NB4 (cell line): Measurements from ENCODE around the gene CRB1.
A peak's percentile ranks its signal among the peaks of the same experiment; 100 is the strongest.

Source experiments
- DNase-seq: peaks from one replicate; pipeline ENCODE4 v3.0.0; 2010; ENCODE audit warnings: low read depth
- H3K4me3 ChIP-seq: one replicate; pipeline ENCODE4 v1.5.1; 2011; ENCODE audit warnings: mild to moderate bottlenecking, low read depth, low read length, moderate library complexity
- MAX ChIP-seq: IDR thresholded peaks from 2 replicates; pipeline ENCODE4 v1.6.1; 2011; ENCODE audit warnings: low read depth, low read length
- MYC ChIP-seq: IDR thresholded peaks from 2 replicates; pipeline ENCODE4 v1.6.1; 2011; ENCODE audit warnings: low read depth, low read length
- POLR2A ChIP-seq: IDR thresholded peaks from 2 replicates; pipeline ENCODE4 v1.6.1; 2011; ENCODE audit warnings: mild to moderate bottlenecking; ENCODE audit not compliant: insufficient read length; ENCODE audit errors: extremely low read depth
- TF ChIP-seq, protein P1 (sequence below): IDR thresholded peaks from one replicate; pipeline ENCODE4 v1.5.1; 2012; ENCODE audit warnings: low read depth, low read length

The CRB1 gene

DNA sequence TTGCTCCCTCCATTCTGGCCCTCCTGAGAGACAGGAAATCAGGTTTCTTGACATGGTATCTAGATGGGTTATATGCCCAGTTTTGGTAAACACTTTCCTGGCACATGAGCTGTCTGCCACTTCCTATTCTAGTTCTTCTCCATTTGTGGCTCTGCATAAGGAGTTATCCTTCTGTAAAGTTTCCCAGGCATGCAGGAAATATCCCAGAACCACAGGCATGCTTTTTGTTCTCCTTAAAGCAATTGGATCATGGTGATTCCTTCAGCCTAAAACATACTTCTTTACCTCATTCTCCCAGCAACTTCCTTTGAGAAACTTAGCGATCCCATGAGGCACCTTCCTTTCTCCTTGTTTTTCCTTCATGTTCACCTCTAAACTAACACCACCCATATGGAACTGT, 199.8 kb downstream of the CRB1 start:
- TF ChIP-seq, protein P1, sequence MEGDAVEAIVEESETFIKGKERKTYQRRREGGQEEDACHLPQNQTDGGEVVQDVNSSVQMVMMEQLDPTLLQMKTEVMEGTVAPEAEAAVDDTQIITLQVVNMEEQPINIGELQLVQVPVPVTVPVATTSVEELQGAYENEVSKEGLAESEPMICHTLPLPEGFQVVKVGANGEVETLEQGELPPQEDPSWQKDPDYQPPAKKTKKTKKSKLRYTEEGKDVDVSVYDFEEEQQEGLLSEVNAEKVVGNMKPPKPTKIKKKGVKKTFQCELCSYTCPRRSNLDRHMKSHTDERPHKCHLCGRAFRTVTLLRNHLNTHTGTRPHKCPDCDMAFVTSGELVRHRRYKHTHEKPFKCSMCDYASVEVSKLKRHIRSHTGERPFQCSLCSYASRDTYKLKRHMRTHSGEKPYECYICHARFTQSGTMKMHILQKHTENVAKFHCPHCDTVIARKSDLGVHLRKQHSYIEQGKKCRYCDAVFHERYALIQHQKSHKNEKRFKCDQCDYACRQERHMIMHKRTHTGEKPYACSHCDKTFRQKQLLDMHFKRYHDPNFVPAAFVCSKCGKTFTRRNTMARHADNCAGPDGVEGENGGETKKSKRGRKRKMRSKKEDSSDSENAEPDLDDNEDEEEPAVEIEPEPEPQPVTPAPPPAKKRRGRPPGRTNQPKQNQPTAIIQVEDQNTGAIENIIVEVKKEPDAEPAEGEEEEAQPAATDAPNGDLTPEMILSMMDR = no peak
- TF ChIP-seq POLR2A (no peak), MAX (no peak), MYC (no peak)
- no peak for DNase-seq
- H3K4me3 ChIP-seq = no peak overlapping the region

- no peak for DNase-seq
- H3K4me3 ChIP-seq = no peak overlapping the region
- TF ChIP-seq MYC = no peak
- TF ChIP-seq POLR2A = no peak
- TF ChIP-seq, protein P1 = no peak
- TF ChIP-seq MAX = no peak
These were observed 200.6 kb downstream of the CRB1 start for GRCh38 chr1:197468543-197469175.

- peak; percentile 81 for DNase-seq
- no peak overlapping the region for H3K4me3 ChIP-seq
- TF ChIP-seq POLR2A (no peak), MAX (peak; percentile 55; the same call in 1 of the 2 replicates), MYC (peak; percentile 58; the same call in 1 of the 2 replicates)
These were observed 201.7 kb downstream of the CRB1 start for GRCh38 chr1:197469620-197470210.

DNA sequence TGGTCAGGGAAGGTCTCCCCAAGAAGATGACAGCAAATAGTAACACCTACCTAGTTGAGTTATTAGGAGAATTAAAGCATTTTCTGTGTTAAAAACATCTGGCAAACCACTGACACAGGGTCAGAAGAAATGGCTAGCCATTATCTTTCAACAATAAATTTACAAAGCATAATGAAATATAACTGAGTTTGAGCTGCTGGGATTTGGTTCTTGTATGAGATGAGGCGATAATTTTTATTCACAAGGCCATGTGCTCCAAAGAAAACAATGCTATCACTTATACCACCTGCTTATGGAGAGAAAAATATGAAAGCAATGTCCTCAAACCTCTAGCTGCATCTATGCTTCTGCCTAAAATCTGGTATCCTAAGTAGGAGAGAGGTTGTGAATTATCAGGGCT, 202.3 kb downstream of the CRB1 start:
- no peak for DNase-seq
- TF ChIP-seq MAX (no peak), POLR2A (no peak), MYC (no peak)
- TF ChIP-seq, protein P1 = no peak
- no peak overlapping the region for H3K4me3 ChIP-seq

GRCh38 chr1:197471248-197471985, 203.4 kb downstream of the CRB1 start:
- DNase-seq = no peak
- H3K4me3 ChIP-seq = no peak overlapping the region
- TF ChIP-seq POLR2A (no peak), MYC (no peak), MAX (no peak)
- TF ChIP-seq, protein P1 = no peak

- TF ChIP-seq POLR2A = no peak
- no peak for TF ChIP-seq MAX
- TF ChIP-seq, protein P1 = no peak
- TF ChIP-seq MYC = no peak
- no peak for DNase-seq
- H3K4me3 ChIP-seq = no peak overlapping the region
These were observed 204.1 kb downstream of the CRB1 start for GRCh38 chr1:197472141-197472540.
